Measurements from ENCODE around the gene TRIM2.

- no peak for TF ChIP-seq EZH2 (optimal IDR thresholded peaks at IDR 0.05; ENCODE audit: low read depth, low read length)
- TF ChIP-seq, protein P1, sequence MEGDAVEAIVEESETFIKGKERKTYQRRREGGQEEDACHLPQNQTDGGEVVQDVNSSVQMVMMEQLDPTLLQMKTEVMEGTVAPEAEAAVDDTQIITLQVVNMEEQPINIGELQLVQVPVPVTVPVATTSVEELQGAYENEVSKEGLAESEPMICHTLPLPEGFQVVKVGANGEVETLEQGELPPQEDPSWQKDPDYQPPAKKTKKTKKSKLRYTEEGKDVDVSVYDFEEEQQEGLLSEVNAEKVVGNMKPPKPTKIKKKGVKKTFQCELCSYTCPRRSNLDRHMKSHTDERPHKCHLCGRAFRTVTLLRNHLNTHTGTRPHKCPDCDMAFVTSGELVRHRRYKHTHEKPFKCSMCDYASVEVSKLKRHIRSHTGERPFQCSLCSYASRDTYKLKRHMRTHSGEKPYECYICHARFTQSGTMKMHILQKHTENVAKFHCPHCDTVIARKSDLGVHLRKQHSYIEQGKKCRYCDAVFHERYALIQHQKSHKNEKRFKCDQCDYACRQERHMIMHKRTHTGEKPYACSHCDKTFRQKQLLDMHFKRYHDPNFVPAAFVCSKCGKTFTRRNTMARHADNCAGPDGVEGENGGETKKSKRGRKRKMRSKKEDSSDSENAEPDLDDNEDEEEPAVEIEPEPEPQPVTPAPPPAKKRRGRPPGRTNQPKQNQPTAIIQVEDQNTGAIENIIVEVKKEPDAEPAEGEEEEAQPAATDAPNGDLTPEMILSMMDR (IDR thresholded peaks at IDR 0.05; ENCODE audit: low read length) = no peak
Measured at GRCh38 chr4:153227469-153228075, 23.3 kb downstream of the TRIM2 start.
